GM12878 (cell line): ENCODE measurements around the gene CFAP410. TPM values are rescaled to one million over a fixed set of nuclear protein-coding genes. Genes with fewer than 3 reads are reported as not detected.
A peak's percentile ranks its signal among the peaks of the same experiment; 100 is the strongest.

Experiments
- ATAC-seq: fragments of 200-7000 bp; cut with Tn5 transposase; 3 replicates; pipeline ENCODE4 v1.9.1; 2020; ENCODE audit warnings: mild to moderate bottlenecking, moderate library complexity
- BruUV-seq: library from RNA; stranded (reverse); fragments of 400-500 nt; replicated peaks from 2 replicates; lab custom pipeline; 2021; lab: Mats Ljungman, UMichigan
- CTCF ChIA-PET: fragments of 300-600 bp; sonication (Branson Sonifier 250); formaldehyde crosslinking; extraction: SDS; loops from one replicate; lab custom pipeline; 2021; ENCODE audit warnings: inconsistent platforms; lab: Yijun Ruan, JAX
- POLR2A ChIA-PET: fragments of 350-600 bp; formaldehyde crosslinking; extraction: SDS; loops from one replicate; lab custom pipeline; 2021; ENCODE audit warnings: inconsistent platforms; lab: Charles Lee
- RAD21 ChIA-PET: fragments of 300-600 bp; sonication (Branson Sonifier 250); formaldehyde crosslinking; loops from one replicate; lab custom pipeline; 2023; ENCODE audit warnings: antibody characterized with exemption; ENCODE audit not compliant: unreplicated experiment; lab: Charles Lee
- SMC1A ChIA-PET: fragments of 300-600 bp; sonication (Branson Sonifier 250); formaldehyde crosslinking; loops from one replicate; lab custom pipeline; 2023; ENCODE audit not compliant: unreplicated experiment, uncharacterized antibody; lab: Charles Lee
- DNase-seq: peaks from one replicate; pipeline ENCODE4 v3.0.0-alpha.2; 2011; ENCODE audit warnings: low read depth, low spot score
- FAIRE-seq: peaks from 3 replicates; lab custom pipeline; 2011; peaks lifted over from hg19 to GRCh38; lab: Jason Lieb, UNC
- H2AFZ ChIP-seq: 2 replicates; pipeline ENCODE4 v1.6.0; 2011; ENCODE audit warnings: low read depth, low read length, control low read depth; ENCODE audit not compliant: control insufficient read depth
- H3K27ac ChIP-seq: 2 replicates; pipeline ENCODE4 v1.5.1; 2011; ENCODE audit warnings: control low read depth; ENCODE audit not compliant: control insufficient read depth, insufficient read depth
- H3K27me3 ChIP-seq, 2 experiments: replicated peaks in 1 of 2; 2 replicates each; pipeline versions ENCODE4 v1.6.0 to v1.6.1; 2011; ENCODE audit warnings: low read length in 1 of 2; ENCODE audit not compliant: control insufficient read depth in 2 of 2, insufficient read depth in 2 of 2
- H3K36me3 ChIP-seq, 2 experiments: 2 replicates each; pipeline ENCODE4 v1.5.1; 2011; ENCODE audit warnings: low read length in 1 of 2; ENCODE audit not compliant: control insufficient read depth in 2 of 2, insufficient read depth in 2 of 2
- H3K4me1 ChIP-seq: 2 replicates; pipeline ENCODE4 v1.6.1; 2011; ENCODE audit warnings: mild to moderate bottlenecking, low read length, moderate library complexity, mixed read lengths; ENCODE audit not compliant: control insufficient read depth, insufficient read depth
- H3K4me2 ChIP-seq: 2 replicates; pipeline ENCODE4 v1.6.0; 2011; ENCODE audit warnings: control low read depth; ENCODE audit not compliant: control insufficient read depth, insufficient read depth
- H3K4me3 ChIP-seq: fragments of 200-600 bp; sonication (generic); 2 replicates; pipeline ENCODE4 v1.5.1; 2016
- H3K79me2 ChIP-seq: 2 replicates; pipeline ENCODE4 v1.6.0; 2011; ENCODE audit warnings: low read length; ENCODE audit not compliant: control insufficient read depth, insufficient read depth
- H3K9ac ChIP-seq: 2 replicates; pipeline ENCODE4 v1.8.0; 2011; ENCODE audit warnings: low read length, control low read depth, mixed read lengths; ENCODE audit not compliant: control insufficient read depth, insufficient read depth
- H3K9me3 ChIP-seq: replicated peaks from 3 replicates; pipeline ENCODE4 v1.5.1; 2011; ENCODE audit warnings: mild to moderate bottlenecking, low read length; ENCODE audit not compliant: control insufficient read depth, insufficient read depth
- H4K20me1 ChIP-seq: 2 replicates; pipeline ENCODE4 v1.6.0; 2011; ENCODE audit not compliant: control insufficient read depth, insufficient read depth
- E4F1 ChIP-seq: fragments of 450-650 bp; IDR thresholded peaks from 2 replicates; pipeline ENCODE4 v1.6.1; 2018; ENCODE audit warnings: borderline replicate concordance, mild to moderate bottlenecking; ENCODE audit not compliant: partially characterized antibody
- EGR1 ChIP-seq, 2 experiments: IDR thresholded peaks; 1 replicate in 1 of 2; 2 replicates in 1 of 2; pipeline ENCODE4 v1.6.1; 2011 to 2012; ENCODE audit warnings: low read depth in 2 of 2, low read length in 2 of 2, borderline replicate concordance in 1 of 2, mild to moderate bottlenecking in 1 of 2, moderate library complexity in 1 of 2
- ELK1 ChIP-seq: IDR thresholded peaks from 2 replicates; pipeline ENCODE4 v1.6.1; 2012; ENCODE audit warnings: low read depth, low read length, improper control_type of control experiment
- GATAD2B ChIP-seq: fragments of 450-650 bp; conservative IDR thresholded peaks from 2 replicates; pipeline ENCODE4 v1.6.1; 2017; ENCODE audit warnings: low read depth, mild to moderate bottlenecking, moderate library complexity
- HDGF ChIP-seq: fragments of 450-650 bp; IDR thresholded peaks from 2 replicates; pipeline ENCODE4 v1.6.1; 2016; ENCODE audit warnings: antibody characterized with exemption
- PAX8 ChIP-seq: fragments of 450-650 bp; IDR thresholded peaks from 2 replicates; pipeline ENCODE4 v1.6.1; 2017; ENCODE audit warnings: mild to moderate bottlenecking, moderate library complexity
- POLR2A ChIP-seq: IDR thresholded peaks from 2 replicates; pipeline ENCODE4 v1.6.1; 2011; ENCODE audit warnings: low read depth, mild to moderate bottlenecking, low read length
- RBBP5 ChIP-seq: fragments of 200-600 bp; sonication (generic); conservative IDR thresholded peaks from 2 replicates; pipeline ENCODE4 v1.6.1; 2016
- SIN3A ChIP-seq: IDR thresholded peaks from 2 replicates; pipeline ENCODE4 v1.6.1; 2012; ENCODE audit warnings: low read depth, low read length, improper control_type of control experiment
- SUPT20H ChIP-seq: IDR thresholded peaks from 2 replicates; pipeline ENCODE4 v1.6.1; 2011; ENCODE audit warnings: low read depth, mild to moderate bottlenecking, low read length, moderate library complexity, borderline replicate concordance; ENCODE audit not compliant: control insufficient read depth
- WGBS: methylation state at CpG from one replicate; pipeline ENCODE4 v1.1.6; 2016; ENCODE audit warnings: low lambda C conversion rate; ENCODE audit not compliant: insufficient replicate concordance, insufficient coverage; ENCODE audit errors: missing lambda C conversion rate; 5-methylcytosine and 5-hydroxymethylcytosine counted together
- in situ Hi-C: fragments of 300-500 bp; cut with MboI; formaldehyde crosslinking; loops from 9 replicates; pipeline ENCODE4 v1.14.3; 2018; ENCODE audit warnings: mixed read lengths
- intact Hi-C: fragments of 100-400 bp; cut with micrococcal nuclease; formaldehyde crosslinking; loops from one replicate; pipeline ENCODE4 v1.14.2; 2022; ENCODE audit not compliant: unreplicated experiment
- polyA plus RNA-seq, 11 experiments: library from polyadenylated mRNA; depleted of rRNA in 4 of 11; unstranded in 6 of 11; stranded (reverse) in 5 of 11; fragments of >200 nt; fragmentation: Nextera tagmentation in 4 of 11; fragmentation: Illumina TruSeq in 1 of 11; extraction: Ambion mirVana in 4 of 11; extraction: Trizol in 1 of 11; gene quantifications; 1 replicate in 1 of 11; 2 replicates in 10 of 11; pipeline versions ENCODE4 v1.2.1 to v1.2.3, GENCODE V29; 2011 to 2016; ENCODE audit warnings: inconsistent platforms in 2 of 11, missing spikeins in 2 of 11, low read depth in 1 of 11
- total RNA-seq, 4 experiments: library from RNA; depleted of rRNA in 3 of 4; stranded (reverse); fragments of >200 nt in 3 of 4; fragmentation: Illumina TruSeq in 1 of 4; extraction: Trizol in 1 of 4; gene quantifications; 2 replicates each; pipeline versions ENCODE4 v1.2.1 to v1.2.3, GENCODE V29; 2013 to 2021

The CFAP410 gene
- total and polyA plus RNA-seq, 10 of the 15 experiments (the other 5 are each of a cell fraction or from before 2014, with no cell fraction given), result 0.14 to 24.8 (median 11.3) TPM

GRCh38 chr21:44301141-44301540 is 38.0 kb downstream of the CFAP410 start:
- Histone ChIP-seq H2AFZ (no peak overlapping the region), H3K9me3 (no peaks in the 10 kb centered on the region), H3K79me2 (peaks cover 63% of the 10 kb centered on the region), H3K4me3 (peak overlapping the region; percentile 96), H3K27me3 (no peaks in the 10 kb centered on the region), H3K9ac (peak overlapping the region; percentile 86), H3K36me3 (no peaks in the 10 kb centered on the region; a peak in 1 of 4 replicates), H3K4me2 (peak overlapping the region; percentile 90), H3K27ac (peak overlapping the region; percentile 76), H4K20me1 (no peaks in the 10 kb centered on the region), H3K4me1 (peaks cover 30% of the 10 kb centered on the region)
- TF ChIP-seq ELK1 (no peak), SUPT20H (no peak), HDGF (no peak), POLR2A (no peak)
- ChIA-PET POLR2A (interaction anchor here (0.9 kb wide), 1 partner anchor 37 kb away, joined by 3 read pairs; no protein-coding TSS in a partner anchor), RAD21 (no interaction called here), SMC1A (no interaction called here), CTCF (interaction anchor here (0.6 to 0.9 kb wide), 3 partner anchors 36 to 492 kb away, joined by 3 read pairs; no protein-coding TSS in a partner anchor)
- FAIRE-seq (no peak), ATAC-seq (no peak), DNase-seq (no peak)
- 75% methylated on average over 13 of the region's 13 CpGs for WGBS
- intact Hi-C loops, result no loop called here
- in situ Hi-C loops, result no loop called here
- no TSS peak for BruUV-seq

- POLR2A ChIA-PET, result interaction anchor here (0.9 to 1.0 kb wide), 2 partner anchors 38 to 39 kb away, joined by 3 read pairs; partner anchors contain the start of gene CFAP410
- ATAC-seq (peak; percentile 37), DNase-seq (no peak), FAIRE-seq (no peak)
- BruUV-seq, result no TSS peak
- intact Hi-C loops, result no loop called here
- H3K36me3 ChIP-seq, result no peaks in the 10 kb centered on the region; a peak in 1 of 4 replicates
- no peaks in the 10 kb centered on the region for H4K20me1 ChIP-seq
- H3K79me2 ChIP-seq, result peaks cover 58% of the 10 kb centered on the region
- H3K4me3 ChIP-seq, result peak overlapping the region; percentile 96
- peak overlapping the region; percentile 76 for H3K27ac ChIP-seq
- no peaks in the 10 kb centered on the region for H3K27me3 ChIP-seq
- H3K4me1 ChIP-seq, result peaks cover 37% of the 10 kb centered on the region
- RAD21 ChIA-PET, result no interaction called here
- no peak overlapping the region for H2AFZ ChIP-seq
- in situ Hi-C loops, result no loop called here
- under 1% methylated on average over 40 of the region's 67 CpGs for WGBS
- H3K9ac ChIP-seq, result peak overlapping the region; percentile 86
- peak overlapping the region; percentile 90 for H3K4me2 ChIP-seq
- SMC1A ChIA-PET, result no interaction called here
- CTCF ChIA-PET, result interaction anchor here (0.6 to 1.0 kb wide), 4 partner anchors 32 to 493 kb away, joined by 3 read pairs; no protein-coding TSS in a partner anchor
- H3K9me3 ChIP-seq, result no peaks in the 10 kb centered on the region
- TF ChIP-seq SIN3A, result 0 out of 2 replicates have a peak, but pooled peaks have one; percentile 52
- TF ChIP-seq GATAD2B, result peak; percentile 65; the same call in 1 of the 2 replicates
- no peak for TF ChIP-seq RBBP5
- TF ChIP-seq PAX8, result no peak
- peak; percentile 43 for TF ChIP-seq E4F1
- TF ChIP-seq POLR2A, result peak; percentile 53
- TF ChIP-seq EGR1 (IDR thresholded peaks at IDR 0.05; ENCODE audit: borderline replicate concordance in 1 of 2, low read depth in 2 of 2, low read length in 2 of 2), result peak in 1 of 2 experiments; percentile 85; a peak in 2 of 3 replicates
Observed at GRCh38 chr21:44300262-44300959, 38.8 kb downstream of the CFAP410 start.
